ENCODE measurements around the gene ZNF653. TPM values are rescaled to one million over a fixed set of nuclear protein-coding genes. Genes with fewer than 3 reads are reported as not detected.
"Not testable (repeated sequence)": the region's sequence is repeated elsewhere in the genome, so short reads cannot be mapped to it uniquely, and the experiment has no call there.

The ZNF653 gene
- polyA plus RNA-seq, 1 donor = 6.7 TPM

GRCh38 chr19:11453468-11454341 lies 51.9 kb downstream of the ZNF653 start:
- no peak for DNase-seq

DNA sequence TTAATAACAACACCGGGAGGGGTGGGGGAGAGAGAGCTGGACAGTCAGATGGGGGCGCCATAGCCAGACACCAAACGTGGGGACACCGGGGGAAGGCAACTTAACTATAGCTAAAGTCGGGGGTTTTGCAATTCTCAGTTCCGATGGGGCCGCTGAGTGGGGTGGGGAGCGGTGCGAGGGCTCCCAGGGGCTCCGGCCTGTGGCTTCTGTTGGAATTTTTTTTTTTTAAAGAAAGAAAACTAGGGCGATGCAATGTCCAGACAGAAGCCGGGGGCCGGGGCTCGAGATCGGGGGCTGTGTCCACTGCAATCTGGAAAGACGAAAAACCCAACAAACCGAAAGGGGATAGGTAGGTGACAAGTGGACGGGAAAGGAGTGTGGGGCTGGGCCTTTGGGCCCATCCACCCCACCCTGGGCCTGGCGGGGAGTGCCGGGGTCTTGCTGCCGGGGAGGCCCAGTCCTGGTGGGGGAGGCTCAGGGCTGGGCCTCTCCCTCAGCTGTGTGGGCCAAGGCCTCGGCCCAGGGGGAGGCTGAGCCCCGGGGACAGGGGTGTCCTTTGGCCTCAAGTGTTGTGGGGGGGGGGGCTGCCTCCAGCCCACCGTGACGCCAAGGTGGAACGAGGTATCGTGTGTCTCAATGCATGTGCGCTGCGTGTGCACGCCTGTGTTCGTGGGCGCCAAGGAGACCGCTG lies 52.9 kb downstream of the ZNF653 start:
- DNase-seq = no peak

GRCh38 chr19:11451871-11452619 lies 53.6 kb downstream of the ZNF653 start:
- DNase-seq = no peak

GRCh38 chr19:11451327-11451870 lies 54.2 kb downstream of the ZNF653 start:
- no peak for DNase-seq

- DNase-seq = no peak
Observed at GRCh38 chr19:11450570-11451326, 54.9 kb downstream of the ZNF653 start.

DNA sequence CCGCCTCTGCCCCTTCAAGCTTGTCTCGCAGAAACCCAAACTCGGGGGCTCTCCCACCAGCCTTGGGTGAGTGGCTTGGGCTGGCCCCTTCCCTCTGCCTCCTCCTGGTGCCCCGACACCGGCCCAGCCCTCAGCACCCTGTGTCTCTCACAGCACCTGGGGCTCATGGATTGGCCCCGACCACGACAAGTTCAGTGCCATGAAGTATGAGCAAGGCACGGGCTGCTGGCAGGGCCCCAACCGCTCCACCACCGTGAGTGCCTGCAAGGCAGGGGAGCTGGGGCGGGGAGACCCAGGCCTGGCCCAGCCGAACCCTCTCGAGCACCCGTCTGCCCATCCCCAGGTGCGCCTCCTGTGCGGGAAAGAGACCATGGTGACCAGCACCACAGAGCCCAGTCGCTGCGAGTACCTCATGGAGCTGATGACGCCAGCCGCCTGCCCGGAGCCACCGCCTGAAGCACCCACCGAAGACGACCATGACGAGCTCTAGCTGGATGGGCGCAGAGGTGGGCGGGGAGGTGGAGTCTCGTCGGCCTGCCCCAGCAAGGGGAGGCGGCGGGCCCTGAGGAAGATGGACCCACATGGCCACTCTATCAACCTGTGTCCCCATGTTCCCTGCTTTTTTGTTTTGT lies 56.6 kb downstream of the ZNF653 start:
- DNase-seq = no peak

GRCh38 chr19:11448410-11448809 lies 57.2 kb downstream of the ZNF653 start:
- no peak for DNase-seq

DNA sequence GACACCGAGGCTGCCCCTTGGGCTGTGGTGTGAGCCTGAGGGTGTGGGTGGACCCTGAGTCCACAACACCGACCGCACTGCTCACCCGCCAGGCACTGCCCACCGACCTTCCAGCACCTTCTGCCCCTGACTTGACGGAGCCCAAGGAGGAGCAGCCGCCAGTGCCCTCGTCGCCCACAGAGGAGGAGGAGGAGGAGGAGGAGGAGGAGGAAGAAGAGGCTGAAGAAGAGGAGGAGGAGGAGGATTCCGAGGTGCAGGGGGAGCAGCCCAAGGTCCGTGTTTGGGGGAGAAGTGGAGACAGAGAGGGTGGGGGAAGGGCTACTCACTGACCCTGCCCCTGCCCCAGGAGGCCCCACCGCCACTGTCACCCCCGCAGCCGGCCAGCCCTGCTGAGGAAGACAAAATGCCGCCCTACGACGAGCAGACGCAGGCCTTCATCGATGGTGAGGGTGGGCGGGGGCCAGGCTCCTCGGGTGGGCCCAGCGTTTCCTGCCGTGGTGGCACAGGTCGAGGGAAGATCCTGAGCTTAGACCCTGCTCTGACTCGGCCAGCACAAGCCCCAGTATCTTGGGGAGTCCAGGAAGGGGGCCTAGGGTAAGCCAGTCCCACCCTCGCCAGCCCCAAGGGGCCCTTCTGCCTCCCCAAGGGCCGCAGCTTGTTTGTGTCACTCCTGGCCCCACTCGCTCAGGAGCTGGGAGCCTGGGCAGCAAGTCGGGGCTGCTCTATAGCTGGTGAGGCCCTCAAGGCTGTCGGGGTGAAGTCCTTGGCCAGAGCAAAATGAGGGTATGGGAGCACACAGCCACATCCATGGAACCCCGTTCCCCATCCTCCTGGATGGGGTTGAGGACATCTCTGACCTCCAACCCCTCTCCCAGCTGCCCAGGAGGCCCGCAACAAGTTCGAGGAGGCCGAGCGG lies 58.0 kb downstream of the ZNF653 start:
- no peak for DNase-seq

DNA sequence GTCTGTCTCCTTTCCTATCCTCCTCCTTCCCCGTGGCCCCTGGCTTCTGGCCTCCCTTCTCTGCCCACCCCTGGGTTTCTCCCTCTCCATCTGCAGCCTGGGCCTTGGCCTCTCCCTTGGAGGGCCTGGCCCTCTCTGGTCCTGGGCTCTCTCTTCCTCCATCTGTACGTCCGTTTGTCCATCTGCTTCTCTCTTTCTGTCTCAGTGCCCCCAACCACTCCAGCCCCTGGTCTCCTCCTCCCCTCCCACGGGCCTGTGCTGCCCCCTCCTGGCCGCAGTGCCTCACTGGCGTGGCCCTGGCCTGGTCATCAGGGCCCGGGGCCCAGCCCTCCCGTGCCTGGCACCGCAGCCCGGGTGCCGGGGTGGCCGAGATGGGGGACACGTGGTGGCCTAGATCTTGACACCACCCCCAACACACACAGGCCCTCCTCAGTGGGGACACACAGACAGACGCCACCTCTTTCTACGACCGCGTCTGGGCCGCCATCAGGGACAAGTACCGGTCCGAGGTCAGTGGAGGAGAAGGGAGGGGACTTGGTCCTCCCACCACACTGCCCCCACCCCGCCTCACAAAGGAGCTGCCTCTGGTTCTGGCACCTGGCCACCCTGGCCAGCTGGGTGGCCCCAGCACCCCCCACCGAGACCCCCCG lies 58.9 kb downstream of the ZNF653 start:
- DNase-seq = no peak

DNA sequence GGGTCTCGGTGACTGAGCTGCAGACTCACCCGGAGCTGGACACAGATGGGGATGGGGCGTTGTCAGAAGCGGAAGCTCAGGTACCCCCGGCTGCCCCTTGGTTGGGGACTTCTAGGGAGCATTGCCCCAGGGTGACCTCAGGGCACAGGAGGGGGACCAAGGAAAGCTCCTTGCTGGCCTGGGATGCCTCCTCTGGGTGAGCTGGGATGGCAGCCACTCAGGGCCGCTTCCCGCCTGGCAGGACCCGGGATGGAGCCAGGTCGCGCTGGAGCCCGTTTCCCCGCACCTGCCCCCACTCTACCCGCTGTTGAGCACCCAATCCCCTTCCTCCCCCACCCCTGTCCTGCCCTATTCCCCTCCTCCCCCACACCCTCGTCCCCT lies 59.4 kb downstream of the ZNF653 start:
- DNase-seq = no peak

GRCh38 chr19:11445141-11445540 lies 60.5 kb downstream of the ZNF653 start:
- DNase-seq = no peak

DNA sequence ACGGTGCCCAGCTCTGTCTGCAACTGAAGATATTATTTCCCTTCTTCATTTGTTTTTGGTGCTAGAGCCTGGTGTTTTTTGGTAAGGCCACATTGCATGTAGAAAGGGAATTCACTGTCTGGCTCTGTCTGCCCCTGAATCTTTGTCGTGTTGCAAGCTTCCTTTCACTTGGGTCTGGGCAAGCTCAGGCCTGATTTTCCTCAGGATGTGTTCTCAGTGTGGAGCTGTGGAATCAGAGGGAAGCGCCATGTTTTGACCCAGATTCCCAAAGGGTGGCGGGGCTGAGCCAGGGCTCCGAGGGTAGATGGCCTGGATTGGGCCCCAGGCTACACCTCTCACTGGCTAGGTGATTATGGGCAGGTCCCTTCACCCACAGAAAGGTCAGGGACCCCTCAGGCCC lies 61.6 kb downstream of the ZNF653 start:
- DNase-seq = no peak

DNA sequence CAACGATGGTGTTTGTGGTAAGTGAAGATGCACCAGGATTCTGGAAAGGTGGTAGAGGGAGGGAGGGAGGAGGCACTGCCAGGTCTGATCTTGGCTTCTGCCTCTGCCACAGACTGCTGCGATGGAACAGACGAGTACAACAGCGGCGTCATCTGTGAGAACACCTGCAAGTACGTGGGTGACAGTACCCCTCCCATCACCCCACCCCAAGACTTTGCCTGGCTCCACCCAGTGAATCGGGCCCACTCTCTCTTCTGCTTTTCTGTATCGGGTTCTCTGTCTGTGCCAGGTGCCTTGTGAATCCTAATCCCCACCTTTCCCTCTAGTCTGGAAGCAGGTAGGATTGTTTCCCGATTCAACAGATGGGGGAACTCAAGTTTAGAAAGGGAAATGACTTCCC lies 67.7 kb downstream of the ZNF653 start:
- no peak for DNase-seq

GRCh38 chr19:11435833-11436313 lies 69.8 kb downstream of the ZNF653 start:
- DNase-seq = no peak

- peak; percentile 99 for DNase-seq
Observed at GRCh38 chr19:11435057-11435832, 70.4 kb downstream of the ZNF653 start, which contains the start of the genes ODAD3 and PRKCSH. Gene ODAD3 (minus strand): TSS chr19:11435121. CDS start chr19:11435016, 105 bp downstream. Gene PRKCSH (plus strand): TSS chr19:11435635. CDS start chr19:11436118, 483 bp downstream.

- DNase-seq = no peak
Observed at GRCh38 chr19:11434703-11435056, 71.0 kb downstream of the ZNF653 start.

DNA sequence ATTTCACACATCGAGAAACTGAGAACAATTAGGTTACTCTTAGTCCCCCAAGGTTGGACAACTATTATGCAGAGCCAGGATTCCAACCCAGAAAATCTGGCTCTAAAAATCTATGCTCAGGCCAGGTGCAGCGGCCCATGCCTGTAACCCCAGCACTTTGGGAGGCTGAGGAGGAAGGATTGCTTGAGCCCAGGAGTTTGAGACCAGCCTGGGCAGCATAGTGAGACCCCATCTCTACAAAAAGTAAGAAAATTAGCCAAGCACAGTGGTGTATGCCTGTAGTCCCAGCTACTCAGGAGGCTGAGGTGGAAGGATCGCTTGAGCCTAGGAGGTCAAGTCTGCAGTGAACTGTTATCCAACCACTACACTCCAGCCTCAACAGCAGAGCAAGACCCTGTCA lies 72.1 kb downstream of the ZNF653 start:
- not testable (repeated sequence) for DNase-seq

All from hindlimb muscle (tissue), 1 donor.